D721Med (cell line): Measurements from ENCODE around the gene HELZ2.

Experiments used
- DNase-seq: peaks from one replicate; pipeline ENCODE4 v3.0.0; 2011; ENCODE audit warnings: low spot score; ENCODE audit not compliant: insufficient read length
- FAIRE-seq: peaks from 2 replicates; lab custom pipeline; 2011; peaks lifted over from hg19 to GRCh38; lab: Jason Lieb, UNC
- TF ChIP-seq, protein P1 (sequence below): IDR thresholded peaks from 2 replicates; pipeline ENCODE4 v1.5.1; 2012; ENCODE audit warnings: mild to moderate bottlenecking, control low read depth; ENCODE audit not compliant: insufficient read depth; ENCODE audit errors: missing control alignments

The HELZ2 gene

DNA sequence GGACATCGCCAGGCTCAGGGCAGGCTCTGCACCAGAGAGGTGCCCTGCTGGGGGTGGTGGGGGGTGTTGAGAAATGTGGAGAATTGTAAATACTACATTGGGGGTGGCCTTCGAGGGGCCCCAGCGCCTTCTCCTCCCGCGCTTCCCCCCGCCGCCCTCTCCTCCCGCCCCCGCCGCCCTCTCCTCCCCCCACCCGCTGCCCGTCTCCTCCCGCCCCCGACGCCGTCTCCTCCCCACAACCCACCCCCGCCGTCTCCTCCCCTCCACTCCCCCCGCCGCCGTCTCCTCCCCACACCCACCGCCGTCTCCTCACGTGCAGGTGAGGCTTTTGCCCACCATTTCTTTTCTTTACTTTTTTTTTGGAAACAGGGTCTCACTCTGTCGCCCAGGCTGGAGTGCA, 25.0 kb downstream of the HELZ2 start:
- FAIRE-seq (no peak), DNase-seq (no peak)
- TF ChIP-seq, protein P1, sequence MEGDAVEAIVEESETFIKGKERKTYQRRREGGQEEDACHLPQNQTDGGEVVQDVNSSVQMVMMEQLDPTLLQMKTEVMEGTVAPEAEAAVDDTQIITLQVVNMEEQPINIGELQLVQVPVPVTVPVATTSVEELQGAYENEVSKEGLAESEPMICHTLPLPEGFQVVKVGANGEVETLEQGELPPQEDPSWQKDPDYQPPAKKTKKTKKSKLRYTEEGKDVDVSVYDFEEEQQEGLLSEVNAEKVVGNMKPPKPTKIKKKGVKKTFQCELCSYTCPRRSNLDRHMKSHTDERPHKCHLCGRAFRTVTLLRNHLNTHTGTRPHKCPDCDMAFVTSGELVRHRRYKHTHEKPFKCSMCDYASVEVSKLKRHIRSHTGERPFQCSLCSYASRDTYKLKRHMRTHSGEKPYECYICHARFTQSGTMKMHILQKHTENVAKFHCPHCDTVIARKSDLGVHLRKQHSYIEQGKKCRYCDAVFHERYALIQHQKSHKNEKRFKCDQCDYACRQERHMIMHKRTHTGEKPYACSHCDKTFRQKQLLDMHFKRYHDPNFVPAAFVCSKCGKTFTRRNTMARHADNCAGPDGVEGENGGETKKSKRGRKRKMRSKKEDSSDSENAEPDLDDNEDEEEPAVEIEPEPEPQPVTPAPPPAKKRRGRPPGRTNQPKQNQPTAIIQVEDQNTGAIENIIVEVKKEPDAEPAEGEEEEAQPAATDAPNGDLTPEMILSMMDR, result no peak

DNA sequence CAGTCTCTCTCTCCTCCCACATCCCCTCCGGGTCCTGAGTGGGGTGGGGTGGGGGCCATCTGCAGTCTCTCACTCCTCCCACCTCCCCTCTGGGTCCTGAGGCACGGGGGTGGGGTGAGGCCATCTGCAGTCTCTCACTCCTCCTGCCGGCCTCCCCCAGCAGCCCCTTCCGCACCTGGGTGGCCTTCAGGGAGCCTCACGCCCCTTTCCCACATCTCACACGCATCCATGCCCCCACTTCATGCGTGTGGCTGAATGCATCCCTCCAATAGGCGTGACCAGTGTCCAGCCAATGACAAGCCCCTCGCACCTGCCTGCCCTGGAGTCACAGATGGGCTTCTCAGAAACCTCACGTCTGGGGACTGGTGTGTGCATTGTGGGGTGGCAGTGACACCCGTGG, 25.5 kb downstream of the HELZ2 start:
- FAIRE-seq (no peak), DNase-seq (no peak)
- TF ChIP-seq, protein P1, result no peak

DNA sequence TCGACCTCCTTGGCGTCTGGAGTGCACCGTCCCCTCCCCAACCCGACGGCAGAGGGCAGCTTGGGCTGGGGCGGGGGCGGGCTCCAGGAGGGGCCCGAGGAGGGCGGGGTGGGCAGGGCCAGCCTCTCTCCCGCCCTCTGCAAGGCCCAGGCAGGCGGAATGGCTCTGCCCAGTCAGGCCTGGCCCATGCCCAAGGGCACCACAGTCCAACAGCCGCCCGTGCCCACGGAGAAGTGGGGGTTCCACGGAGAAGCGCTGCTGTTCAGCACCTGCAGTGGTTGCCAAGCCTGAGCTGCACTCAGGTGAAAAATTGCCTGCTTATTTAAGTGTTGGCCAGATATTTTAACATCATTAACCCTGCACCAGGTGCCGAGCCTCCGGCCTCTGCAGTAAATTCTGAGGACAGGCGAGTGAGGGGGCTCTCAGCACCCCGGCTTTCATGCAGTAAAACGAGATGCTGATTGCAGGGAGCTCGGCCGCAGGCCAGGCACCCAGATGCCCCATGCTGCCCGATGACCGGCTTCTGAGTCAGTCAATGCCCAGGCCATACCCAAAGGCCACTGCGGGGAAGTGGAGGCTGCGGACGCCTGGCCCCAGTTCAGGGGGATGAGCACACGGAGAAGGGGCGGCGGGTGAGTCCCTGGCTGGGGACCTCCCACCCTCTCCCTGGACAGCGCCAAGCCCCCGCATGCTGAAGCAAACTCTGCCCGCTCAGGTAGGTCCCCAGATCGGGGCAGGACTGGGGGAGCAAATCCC, 26.1 kb downstream of the HELZ2 start, which contains the start of gene SRMS:
TSS of gene SRMS (minus strand) at position 25 of the 756 bp plus-strand sequence. CDS start 286 bp downstream, outside the sequence.
- FAIRE-seq, result no peak
- TF ChIP-seq, protein P1, result no peak
- no peak for DNase-seq

DNA sequence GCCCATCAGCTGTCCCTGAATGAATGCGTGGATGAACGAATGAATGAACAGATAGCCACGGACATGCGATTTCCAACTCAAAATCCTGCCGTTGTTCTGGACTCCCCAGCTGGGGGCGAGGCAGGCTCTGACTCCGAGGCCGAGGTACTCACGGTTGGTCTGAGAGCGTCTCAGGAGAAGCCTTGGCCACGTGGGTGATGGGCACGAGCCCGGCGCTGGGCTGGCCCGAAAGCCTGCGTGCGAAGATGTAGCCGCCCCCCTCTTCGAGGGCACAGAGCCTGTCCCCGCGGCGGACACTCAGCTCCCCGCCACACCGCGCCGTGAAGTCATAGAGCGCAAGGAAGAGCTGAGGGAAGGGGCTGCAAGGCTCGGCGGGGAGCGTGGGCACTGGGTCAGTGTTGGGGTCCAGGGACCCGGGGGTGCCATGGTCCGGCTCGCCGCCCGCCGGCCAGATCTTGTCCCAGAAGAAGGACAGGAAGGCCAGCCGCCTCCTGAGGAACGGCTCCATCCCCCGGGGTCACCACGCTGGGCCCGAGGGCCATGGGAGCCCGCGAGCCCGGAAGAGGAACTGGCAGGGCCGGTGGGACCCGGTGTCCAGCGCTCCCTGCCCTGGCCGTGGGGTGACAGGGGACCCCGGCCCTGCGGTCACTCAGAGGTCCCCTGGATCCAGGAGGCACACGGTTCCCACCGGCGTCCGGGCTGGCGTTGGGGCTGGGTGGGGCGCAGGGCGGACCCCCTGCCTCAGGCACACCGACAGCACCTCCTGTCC, 26.9 kb downstream of the HELZ2 start:
- no peak for FAIRE-seq
- TF ChIP-seq, protein P1, result no peak

DNA sequence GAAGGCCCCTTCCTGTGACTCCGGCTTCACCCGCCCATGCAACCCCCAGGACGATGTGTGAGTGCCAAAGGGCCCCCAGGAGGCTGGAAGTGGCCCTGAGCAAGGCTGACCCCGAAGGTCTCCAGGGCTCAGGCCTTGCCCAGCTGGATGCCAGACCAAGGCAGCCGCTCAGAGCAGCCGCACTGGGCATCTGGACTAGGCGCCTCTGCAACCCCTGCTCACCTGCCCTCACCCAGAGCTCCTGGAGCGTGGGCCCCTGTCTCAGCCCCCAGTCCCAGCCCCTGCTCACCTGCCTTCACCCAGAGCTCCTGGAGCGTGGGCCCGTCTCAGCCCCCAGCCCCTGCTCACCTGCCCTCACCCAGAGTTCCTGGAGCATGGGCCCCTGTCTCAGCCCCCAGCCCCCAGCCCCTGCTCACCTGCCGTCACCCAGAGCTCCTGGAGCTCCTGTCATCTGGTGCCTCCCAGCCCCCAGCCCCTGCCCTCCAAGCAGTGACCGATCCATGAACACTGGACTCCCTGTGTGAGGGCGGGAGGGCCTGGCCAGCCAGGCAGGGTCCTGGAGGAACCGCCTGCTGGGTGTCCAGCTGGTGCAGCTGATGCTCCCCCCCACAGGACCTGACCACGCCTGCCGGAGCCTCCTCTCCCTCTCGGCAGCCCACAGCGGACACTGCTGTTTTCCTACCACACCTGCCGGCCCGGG, 27.6 kb downstream of the HELZ2 start:
- no peak for DNase-seq
- FAIRE-seq, result no peak
- TF ChIP-seq, protein P1, result no peak

More for the DNA sequence above, 26.9 kb downstream of the HELZ2 start:
- no peak for DNase-seq

DNA sequence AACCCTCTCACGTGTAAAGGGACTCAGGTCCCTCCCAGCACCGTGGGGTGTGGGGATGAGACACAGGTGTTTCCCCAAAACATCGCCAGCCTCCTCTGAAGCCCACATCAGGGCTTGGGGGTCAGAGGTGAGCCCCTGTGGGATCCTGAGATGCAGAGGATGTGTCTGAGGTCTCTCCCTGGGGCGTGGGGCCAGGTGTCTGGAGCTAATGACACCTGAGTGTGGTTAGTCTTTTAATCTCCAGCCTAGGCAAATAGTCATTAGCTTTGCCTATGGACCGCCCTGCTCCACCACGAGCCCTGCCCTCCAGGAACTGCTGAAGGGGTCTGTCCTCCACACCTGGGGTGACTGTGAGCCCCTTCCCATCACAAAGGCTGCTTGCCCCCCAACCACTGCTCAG, 28.2 kb downstream of the HELZ2 start:
- TF ChIP-seq, protein P1, result no peak
- no peak for DNase-seq
- FAIRE-seq, result no peak
